GM23338 (cell line): Measurements from ENCODE around the gene USP35.

Experiments
- CREB1 ChIP-seq: fragments of 250-450 bp; sonication (Bioruptor Pico); IDR thresholded peaks from 2 replicates; pipeline ENCODE4 v1.5.0; 2020; ENCODE audit warnings: low read depth, mild to moderate bottlenecking, moderate library complexity
- ETS1 ChIP-seq: IDR thresholded peaks from 2 replicates; pipeline ENCODE4 v1.6.1; 2016; ENCODE audit warnings: antibody characterized with exemption
- EZH2 ChIP-seq: fragments of 200-600 bp; sonication (generic); IDR thresholded peaks from one replicate; pipeline ENCODE4 v1.8.0; 2017; ENCODE audit warnings: antibody characterized with exemption, mild to moderate bottlenecking, low read depth; ENCODE audit not compliant: unreplicated experiment
- EZH2phosphoT487 ChIP-seq: fragments of 200-600 bp; sonication (generic); IDR thresholded peaks from one replicate; pipeline ENCODE4 v1.8.1; 2018; ENCODE audit warnings: antibody characterized with exemption; ENCODE audit not compliant: unreplicated experiment
- JUNB ChIP-seq: IDR thresholded peaks from one replicate; pipeline ENCODE4 v1.6.1; 2016; ENCODE audit warnings: antibody characterized with exemption; ENCODE audit not compliant: unreplicated experiment
- POLR2AphosphoS5 ChIP-seq: IDR thresholded peaks from 2 replicates; pipeline ENCODE4 v1.6.1; 2016; ENCODE audit warnings: antibody characterized with exemption, low read depth
- REST ChIP-seq: IDR thresholded peaks from one replicate; pipeline ENCODE4 v1.6.1; 2018; ENCODE audit warnings: antibody characterized with exemption; ENCODE audit not compliant: unreplicated experiment
- STAT1 ChIP-seq: IDR thresholded peaks from one replicate; pipeline ENCODE4 v1.6.1; 2016; ENCODE audit warnings: antibody characterized with exemption; ENCODE audit not compliant: unreplicated experiment
- ZNF114 ChIP-seq: fragments of 250-450 bp; sonication (Bioruptor Pico); IDR thresholded peaks from 2 replicates; pipeline ENCODE4 v1.5.0; 2020; ENCODE audit warnings: mild to moderate bottlenecking, moderate library complexity
- ZNF331 ChIP-seq: fragments of 250-450 bp; sonication (Bioruptor Pico); IDR thresholded peaks from 2 replicates; pipeline ENCODE4 v1.5.0; 2020; ENCODE audit warnings: low read depth, mild to moderate bottlenecking, moderate library complexity
- TF ChIP-seq, protein P1 (sequence below), 2 experiments: fragments of 200-600 bp in 1 of 2; sonication (generic) in 1 of 2; conservative IDR thresholded peaks; 2 replicates each; pipeline versions ENCODE4 v1.5.1 to v1.6.1; 2016 to 2017; ENCODE audit warnings: antibody characterized with exemption in 2 of 2, low read depth in 2 of 2, mild to moderate bottlenecking in 2 of 2, moderate library complexity in 1 of 2

GRCh38 chr11:78216021-78216420 lies 27.3 kb downstream of the USP35 start:
- TF ChIP-seq, protein P1, sequence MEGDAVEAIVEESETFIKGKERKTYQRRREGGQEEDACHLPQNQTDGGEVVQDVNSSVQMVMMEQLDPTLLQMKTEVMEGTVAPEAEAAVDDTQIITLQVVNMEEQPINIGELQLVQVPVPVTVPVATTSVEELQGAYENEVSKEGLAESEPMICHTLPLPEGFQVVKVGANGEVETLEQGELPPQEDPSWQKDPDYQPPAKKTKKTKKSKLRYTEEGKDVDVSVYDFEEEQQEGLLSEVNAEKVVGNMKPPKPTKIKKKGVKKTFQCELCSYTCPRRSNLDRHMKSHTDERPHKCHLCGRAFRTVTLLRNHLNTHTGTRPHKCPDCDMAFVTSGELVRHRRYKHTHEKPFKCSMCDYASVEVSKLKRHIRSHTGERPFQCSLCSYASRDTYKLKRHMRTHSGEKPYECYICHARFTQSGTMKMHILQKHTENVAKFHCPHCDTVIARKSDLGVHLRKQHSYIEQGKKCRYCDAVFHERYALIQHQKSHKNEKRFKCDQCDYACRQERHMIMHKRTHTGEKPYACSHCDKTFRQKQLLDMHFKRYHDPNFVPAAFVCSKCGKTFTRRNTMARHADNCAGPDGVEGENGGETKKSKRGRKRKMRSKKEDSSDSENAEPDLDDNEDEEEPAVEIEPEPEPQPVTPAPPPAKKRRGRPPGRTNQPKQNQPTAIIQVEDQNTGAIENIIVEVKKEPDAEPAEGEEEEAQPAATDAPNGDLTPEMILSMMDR (conservative IDR thresholded peaks at IDR 0.05; ENCODE audit: low read depth in 2 of 2) = no peak
- TF ChIP-seq POLR2AphosphoS5 (no peak), CREB1 (CRISPR knock-in tag) (no peak), EZH2 (no peak), EZH2phosphoT487 (no peak), ZNF114 (no peak), REST (no peak), JUNB (no peak), ZNF331 (CRISPR knock-in tag) (no peak), STAT1 (no peak), ETS1 (no peak)
